Skeletal muscle satellite cell (primary cell): ENCODE measurements around the gene SH3D19.
"Not testable (repeated sequence)": the region's sequence is repeated elsewhere in the genome, so short reads cannot be mapped to it uniquely, and the experiment has no call there.

Experiments used
- H3K27me3 ChIP-seq: 2 replicates; pipeline ENCODE4 v1.7.0; 2013; ENCODE audit warnings: low read length; ENCODE audit not compliant: control insufficient read depth, insufficient read depth
- H3K36me3 ChIP-seq: 2 replicates; pipeline ENCODE4 v1.7.0; 2013; ENCODE audit warnings: mild to moderate bottlenecking, control low read depth, low read length; ENCODE audit not compliant: insufficient read depth
- H3K4me1 ChIP-seq: 2 replicates; pipeline ENCODE4 v1.7.0; 2013; ENCODE audit warnings: low read length; ENCODE audit not compliant: control insufficient read depth, insufficient read depth
- H3K4me2 ChIP-seq: 2 replicates; pipeline ENCODE4 v1.7.0; 2013; ENCODE audit warnings: mild to moderate bottlenecking, low read length
- H3K4me3 ChIP-seq: 2 replicates; pipeline ENCODE4 v1.7.0; 2013; ENCODE audit warnings: low read length
- H3K9ac ChIP-seq: 2 replicates; pipeline ENCODE4 v1.7.0; 2013; ENCODE audit warnings: mild to moderate bottlenecking, low read depth, low read length, moderate library complexity
- H3K9me3 ChIP-seq: replicated peaks from 2 replicates; pipeline ENCODE4 v1.7.0; 2013; ENCODE audit warnings: mild to moderate bottlenecking, control low read depth, low read length

Gene SH3D19

GRCh38 chr4:151139814-151140213, 185.6 kb downstream of the SH3D19 start:
- no peak overlapping the region for H3K4me2 ChIP-seq
- no peak overlapping the region for H3K4me3 ChIP-seq
- H3K9me3 ChIP-seq = no peaks in the 10 kb centered on the region
- H3K36me3 ChIP-seq = peaks cover 66% of the 10 kb centered on the region
- H3K27me3 ChIP-seq = no peaks in the 10 kb centered on the region
- H3K4me1 ChIP-seq = no peaks in the 10 kb centered on the region
- H3K9ac ChIP-seq = no peak overlapping the region

DNA sequence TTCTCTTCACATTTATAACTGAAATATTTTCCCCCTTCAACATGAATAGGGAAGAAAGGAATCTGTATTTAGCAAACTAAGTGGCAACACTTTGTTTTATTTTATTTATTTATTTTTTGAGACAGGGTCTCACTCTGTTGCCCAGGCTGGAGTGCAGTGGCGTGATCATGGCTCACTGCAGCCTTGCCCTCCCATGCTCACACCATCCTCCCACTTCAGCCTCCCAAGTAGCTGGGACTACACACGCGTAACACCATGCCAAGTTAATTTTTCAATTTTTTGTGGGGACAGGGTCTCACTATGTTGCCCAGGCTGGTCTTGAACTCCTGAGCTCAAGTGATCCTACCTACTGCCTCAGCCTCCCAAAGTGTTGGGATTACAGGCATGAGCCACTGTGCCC, 189.4 kb downstream of the SH3D19 start:
- peaks cover 44% of the 10 kb centered on the region for H3K36me3 ChIP-seq
- not testable (repeated sequence) for H3K4me3 ChIP-seq, H3K9me3 ChIP-seq, H3K4me2 ChIP-seq, H3K4me1 ChIP-seq, H3K27me3 ChIP-seq, H3K9ac ChIP-seq

DNA sequence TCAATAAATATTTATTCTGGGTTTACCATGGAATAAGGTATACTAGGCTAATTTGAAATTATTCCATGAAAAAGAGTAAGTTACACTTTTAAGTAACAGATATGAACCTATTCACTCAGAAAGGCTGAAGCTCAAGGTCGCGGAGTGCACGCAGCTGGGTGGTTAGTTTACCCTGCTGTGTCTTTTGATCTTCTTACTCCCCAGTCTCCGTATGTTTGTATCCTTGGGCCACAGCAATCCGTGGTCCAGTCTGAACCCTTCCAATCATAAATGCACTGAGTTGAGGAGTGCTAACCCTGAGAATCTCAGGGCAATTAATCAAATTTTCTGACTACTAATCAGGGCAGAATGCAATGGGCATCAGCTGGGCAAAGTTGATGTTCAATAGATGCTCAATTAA, 192.1 kb downstream of the SH3D19 start:
- no peak overlapping the region for H3K9ac ChIP-seq
- no peak overlapping the region for H3K4me3 ChIP-seq
- H3K4me1 ChIP-seq = no peaks in the 10 kb centered on the region
- H3K9me3 ChIP-seq = no peaks in the 10 kb centered on the region
- no peak overlapping the region for H3K4me2 ChIP-seq
- H3K36me3 ChIP-seq = peaks cover 44% of the 10 kb centered on the region
- H3K27me3 ChIP-seq = no peaks in the 10 kb centered on the region

- Histone ChIP-seq H3K4me2 (no peak overlapping the region), H3K9me3 (no peaks in the 10 kb centered on the region), H3K9ac (no peak overlapping the region), H3K27me3 (no peaks in the 10 kb centered on the region), H3K4me3 (no peak overlapping the region), H3K4me1 (no peaks in the 10 kb centered on the region), H3K36me3 (peaks cover 47% of the 10 kb centered on the region)
Observed at GRCh38 chr4:151129796-151130195, 195.6 kb downstream of the SH3D19 start.

DNA sequence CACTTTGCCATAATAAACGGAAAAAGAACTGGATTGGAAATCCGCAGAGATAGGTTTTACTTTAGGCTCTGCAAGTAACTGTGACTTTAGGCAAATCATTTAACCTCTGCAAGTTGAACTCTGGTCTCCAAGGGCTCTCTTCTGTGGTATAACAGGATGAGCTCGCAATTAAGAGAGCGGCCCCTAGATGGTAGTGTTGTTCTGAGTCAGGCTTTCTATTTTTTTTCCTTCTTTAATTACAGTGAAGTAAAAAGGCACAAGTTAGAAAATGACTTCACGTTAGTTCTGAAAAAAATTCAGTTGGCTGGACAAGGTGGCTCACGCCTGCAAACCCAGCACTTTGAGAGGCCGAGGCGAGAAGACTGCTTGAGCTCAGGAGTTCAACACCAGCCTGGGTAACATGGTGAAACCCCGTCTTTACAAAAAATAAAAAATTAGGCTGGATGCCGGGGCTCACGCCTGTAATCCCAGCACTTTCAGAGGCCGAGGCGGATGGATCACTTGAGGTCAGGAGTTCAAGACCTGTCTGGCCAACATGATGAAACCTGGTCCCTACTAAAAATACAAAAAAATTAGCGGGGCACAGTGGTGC, 207.9 kb downstream of the SH3D19 start:
- Histone ChIP-seq H3K9ac (no peak overlapping the region), H3K27me3 (no peaks in the 10 kb centered on the region), H3K36me3 (peaks cover 34% of the 10 kb centered on the region), H3K4me2 (no peak overlapping the region), H3K4me3 (no peak overlapping the region), H3K9me3 (no peaks in the 10 kb centered on the region), H3K4me1 (no peaks in the 10 kb centered on the region)

DNA sequence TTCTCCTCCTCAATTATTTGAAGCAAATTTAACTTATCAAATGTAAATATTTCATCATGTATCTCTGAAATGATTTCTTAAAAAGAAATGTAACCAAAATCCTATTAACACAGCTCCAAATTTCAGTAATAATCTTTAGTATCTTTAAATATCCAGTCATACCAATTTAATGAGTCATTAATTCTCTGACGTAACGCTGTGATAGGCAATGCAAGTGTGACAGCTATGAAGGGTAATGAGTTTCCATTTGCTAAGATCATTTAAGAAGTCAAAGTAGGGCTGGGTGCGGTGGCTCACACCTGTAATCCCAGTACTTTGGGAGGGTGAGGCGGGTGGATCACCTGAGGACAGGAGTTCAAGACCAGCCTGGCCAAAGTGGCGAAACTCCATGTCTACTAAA, 210.4 kb downstream of the SH3D19 start:
- no peak overlapping the region for H3K9ac ChIP-seq
- peaks cover 22% of the 10 kb centered on the region for H3K36me3 ChIP-seq
- H3K4me3 ChIP-seq = no peak overlapping the region
- no peak overlapping the region for H3K4me2 ChIP-seq
- H3K9me3 ChIP-seq = no peaks in the 10 kb centered on the region
- H3K27me3 ChIP-seq = no peaks in the 10 kb centered on the region
- no peaks in the 10 kb centered on the region for H3K4me1 ChIP-seq

- no peaks in the 10 kb centered on the region for H3K27me3 ChIP-seq
Observed at GRCh38 chr4:151114338-151114737, 211.1 kb downstream of the SH3D19 start.

GRCh38 chr4:151110236-151110635, 215.2 kb downstream of the SH3D19 start:
- Histone ChIP-seq H3K4me1 (no peaks in the 10 kb centered on the region), H3K27me3 (no peaks in the 10 kb centered on the region), H3K9ac (no peak overlapping the region), H3K4me3 (no peak overlapping the region), H3K36me3 (peaks cover 38% of the 10 kb centered on the region), H3K4me2 (no peak overlapping the region), H3K9me3 (no peaks in the 10 kb centered on the region)

More at GRCh38 chr4:151114338-151114737, 211.1 kb downstream of the SH3D19 start:
- H3K36me3 ChIP-seq = peaks cover 18% of the 10 kb centered on the region
- no peaks in the 10 kb centered on the region for H3K9me3 ChIP-seq
- H3K4me1 ChIP-seq = no peaks in the 10 kb centered on the region
- H3K4me2 ChIP-seq = no peak overlapping the region
- H3K9ac ChIP-seq = no peak overlapping the region
- H3K4me3 ChIP-seq = no peak overlapping the region

GRCh38 chr4:151107063-151107462, 218.3 kb downstream of the SH3D19 start:
- Histone ChIP-seq H3K36me3 (peaks cover 57% of the 10 kb centered on the region), H3K9me3 (no peaks in the 10 kb centered on the region), H3K4me1 (peaks cover 5% of the 10 kb centered on the region), H3K27me3 (no peaks in the 10 kb centered on the region), H3K4me3 (no peak overlapping the region), H3K4me2 (no peak overlapping the region), H3K9ac (no peak overlapping the region)

GRCh38 chr4:151105454-151106032, 219.9 kb downstream of the SH3D19 start:
- Histone ChIP-seq H3K9ac (no peak overlapping the region), H3K9me3 (no peaks in the 10 kb centered on the region), H3K4me1 (peaks cover 10% of the 10 kb centered on the region), H3K4me3 (no peak overlapping the region), H3K4me2 (no peak overlapping the region), H3K36me3 (peaks cover 66% of the 10 kb centered on the region), H3K27me3 (no peaks in the 10 kb centered on the region)

DNA sequence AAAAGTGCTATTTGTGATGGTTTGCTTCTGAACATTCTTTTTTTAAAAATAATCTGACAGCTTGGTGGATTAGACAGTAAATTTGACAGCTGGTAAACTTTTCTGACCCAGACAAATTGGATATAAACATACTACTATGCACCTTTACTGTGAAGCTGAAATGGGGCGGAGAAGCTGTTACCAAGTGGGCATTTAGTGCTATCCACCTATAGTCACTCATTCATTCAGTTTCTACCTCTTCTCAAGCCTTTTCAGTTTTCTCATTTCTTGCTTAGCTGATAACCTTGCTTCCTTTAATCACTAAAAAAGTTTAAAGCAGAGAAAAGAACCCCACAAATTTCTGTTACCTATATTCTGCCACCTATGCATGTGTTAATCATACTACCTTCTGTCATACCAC, 220.8 kb downstream of the SH3D19 start:
- no peak overlapping the region for H3K4me3 ChIP-seq
- no peaks in the 10 kb centered on the region for H3K9me3 ChIP-seq
- no peaks in the 10 kb centered on the region for H3K27me3 ChIP-seq
- H3K4me1 ChIP-seq = peaks cover 10% of the 10 kb centered on the region
- H3K36me3 ChIP-seq = peaks cover 74% of the 10 kb centered on the region
- H3K4me2 ChIP-seq = no peak overlapping the region
- H3K9ac ChIP-seq = no peak overlapping the region

DNA sequence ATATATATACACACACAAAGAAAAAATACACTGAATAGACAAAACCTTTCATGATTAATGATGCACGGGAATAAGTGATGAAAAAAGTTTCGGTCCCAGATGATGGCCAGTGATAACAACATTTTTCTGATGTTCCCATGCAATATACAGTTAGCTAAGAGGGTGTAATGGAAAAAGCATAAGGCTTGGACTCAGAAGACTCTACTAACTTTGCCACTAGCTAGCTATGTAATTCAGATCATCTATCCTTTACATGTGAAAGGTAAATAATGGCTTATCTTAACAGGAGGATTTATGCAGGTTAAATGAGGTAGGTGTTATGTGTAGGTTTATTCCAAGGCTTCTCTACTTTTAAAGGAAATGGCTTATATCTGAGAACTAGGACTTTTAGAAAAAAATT, 221.6 kb downstream of the SH3D19 start:
- Histone ChIP-seq H3K4me3 (no peak overlapping the region), H3K9me3 (no peaks in the 10 kb centered on the region), H3K27me3 (no peaks in the 10 kb centered on the region), H3K4me2 (no peak overlapping the region), H3K36me3 (peaks cover 74% of the 10 kb centered on the region), H3K9ac (no peak overlapping the region), H3K4me1 (peaks cover 13% of the 10 kb centered on the region)
